Neural cell (in vitro differentiated cells): ENCODE measurements around the gene PEAK1. TPM values are rescaled to one million over a fixed set of nuclear protein-coding genes. Genes with fewer than 3 reads are reported as not detected.

ENCODE experiments used
- H2AFZ ChIP-seq: fragments of 200-600, 300-800 bp; sonication (generic), shearing (Covaris generic); 2 replicates; pipeline ENCODE4 v1.6.0; 2014; ENCODE audit warnings: low read depth, mild to moderate bottlenecking, antibody characterized with exemption, low read length, moderate library complexity
- H3F3A ChIP-seq: fragments of 200-600 bp; shearing (Covaris generic); 2 replicates; pipeline ENCODE4 v1.6.1; 2016; ENCODE audit warnings: mild to moderate bottlenecking, moderate library complexity, mixed read lengths, antibody characterized with exemption, low read length; ENCODE audit not compliant: insufficient read depth, poor library complexity, severe bottlenecking
- H3K27ac ChIP-seq: fragments of 200-600, 300-800 bp; sonication (generic), shearing (Covaris generic); 2 replicates; pipeline ENCODE4 v1.5.1; 2014; ENCODE audit warnings: mild to moderate bottlenecking, low read length, moderate library complexity
- H3K27me3 ChIP-seq: fragments of 300-800, 200-600 bp; sonication (generic), shearing (Covaris generic); 2 replicates; pipeline ENCODE4 v1.6.0; 2014; ENCODE audit warnings: mild to moderate bottlenecking, low read depth, low read length, moderate library complexity; ENCODE audit not compliant: insufficient read depth
- H3K36me3 ChIP-seq: fragments of 300-800, 200-600 bp; sonication (generic), shearing (Covaris generic); 2 replicates; pipeline ENCODE4 v1.5.1; 2014; ENCODE audit warnings: mild to moderate bottlenecking, antibody characterized with exemption, low read length, moderate library complexity; ENCODE audit not compliant: insufficient read depth
- H3K4me2 ChIP-seq: fragments of 300-800, 200-600 bp; sonication (generic), shearing (Covaris generic); 2 replicates; pipeline ENCODE4 v1.6.0; 2014; ENCODE audit warnings: mild to moderate bottlenecking, low read length
- H3K4me3 ChIP-seq: fragments of 300-800, 200-600 bp; sonication (generic), shearing (Covaris generic); 2 replicates; pipeline ENCODE4 v1.5.1; 2014; ENCODE audit warnings: mild to moderate bottlenecking, low read length, moderate library complexity
- H3K79me2 ChIP-seq: fragments of 200-600 bp; shearing (Covaris generic); replicated peaks from 2 replicates; pipeline ENCODE4 v1.6.0; 2014; ENCODE audit warnings: mild to moderate bottlenecking, low read length, moderate library complexity; ENCODE audit not compliant: insufficient read depth
- H3K9ac ChIP-seq: fragments of 300-800, 200-600 bp; sonication (generic), shearing (Covaris generic); 2 replicates; pipeline ENCODE4 v1.6.1; 2016; ENCODE audit warnings: mild to moderate bottlenecking, low read length, mixed read lengths
- H3K9me2 ChIP-seq: fragments of 200-600 bp; shearing (Covaris generic); 2 replicates; pipeline ENCODE4 v1.6.1; 2016; ENCODE audit warnings: mild to moderate bottlenecking, low read length, mixed read lengths; ENCODE audit not compliant: insufficient read depth
- H3K9me3 ChIP-seq: fragments of 200-600, 300-800 bp; sonication (generic), shearing (Covaris generic); 2 replicates; pipeline ENCODE4 v1.6.1; 2016; ENCODE audit warnings: mild to moderate bottlenecking, mixed run types, low read length, moderate library complexity, mixed read lengths
- H4K20me1 ChIP-seq: fragments of 200-600 bp; shearing (Covaris generic); 2 replicates; pipeline ENCODE4 v1.6.1; 2016; ENCODE audit warnings: mild to moderate bottlenecking, mixed run types; ENCODE audit not compliant: insufficient read depth
- EP300 ChIP-seq: fragments of 450-650 bp; conservative IDR thresholded peaks from 2 replicates; pipeline ENCODE4 v1.6.1; 2014; ENCODE audit warnings: antibody characterized with exemption, mild to moderate bottlenecking, moderate library complexity; ENCODE audit not compliant: poor library complexity, severe bottlenecking
- EZH2 ChIP-seq: fragments of 200-600, 300-800 bp; shearing (Covaris generic), sonication (generic); IDR thresholded peaks from 2 replicates; pipeline ENCODE4 v1.6.1; 2014; ENCODE audit warnings: antibody characterized with exemption, low read length, borderline replicate concordance, mild to moderate bottlenecking; ENCODE audit not compliant: insufficient read depth, poor library complexity, severe bottlenecking
- MXI1 ChIP-seq: fragments of 450-650 bp; conservative IDR thresholded peaks from 2 replicates; pipeline ENCODE4 v1.6.1; 2014; ENCODE audit warnings: antibody characterized with exemption, mild to moderate bottlenecking; ENCODE audit not compliant: poor library complexity, severe bottlenecking
- POLR2AphosphoS5 ChIP-seq: IDR thresholded peaks from 2 replicates; pipeline ENCODE4 v1.6.1; 2012
- RAD21 ChIP-seq: fragments of 450-650 bp; conservative IDR thresholded peaks from 2 replicates; pipeline ENCODE4 v1.6.1; 2014; ENCODE audit warnings: antibody characterized with exemption, mild to moderate bottlenecking, moderate library complexity
- REST ChIP-seq: IDR thresholded peaks from 2 replicates; pipeline ENCODE4 v1.6.1; 2012; ENCODE audit warnings: borderline replicate concordance
- SMC3 ChIP-seq: fragments of 450-650 bp; conservative IDR thresholded peaks from 2 replicates; pipeline ENCODE4 v1.6.1; 2014; ENCODE audit warnings: antibody characterized with exemption, mild to moderate bottlenecking, moderate library complexity; ENCODE audit not compliant: poor library complexity
- TAF1 ChIP-seq: IDR thresholded peaks from 2 replicates; pipeline ENCODE4 v1.6.1; 2012; ENCODE audit warnings: low read depth
- polyA plus RNA-seq: library from polyadenylated mRNA; depleted of rRNA; stranded (reverse); fragments of >200 nt; gene quantifications from 2 replicates; pipeline ENCODE4 v1.2.3, GENCODE V29; 2014
- TF ChIP-seq, protein P1 (sequence below): fragments of 450-650 bp; IDR thresholded peaks from 2 replicates; pipeline ENCODE4 v1.5.1; 2014; ENCODE audit warnings: antibody characterized with exemption, mild to moderate bottlenecking, moderate library complexity; ENCODE audit not compliant: poor library complexity, severe bottlenecking

PEAK1 gene
- polyA plus RNA-seq, 1 donor from 2014 or later = 5.8 TPM

GRCh38 chr15:77255385-77255784, 164.5 kb downstream of the PEAK1 start:
- no peaks in the 10 kb centered on the region for H3F3A ChIP-seq
- no peaks in the 10 kb centered on the region for H3K9me3 ChIP-seq
- H2AFZ ChIP-seq = no peak overlapping the region
- H3K27me3 ChIP-seq = no peaks in the 10 kb centered on the region
- H3K9ac ChIP-seq = no peak overlapping the region
- no peak for TF ChIP-seq EZH2
- no peak for TF ChIP-seq TAF1
- no peak overlapping the region for H3K27ac ChIP-seq
- no peaks in the 10 kb centered on the region for H4K20me1 ChIP-seq
- H3K36me3 ChIP-seq = no peaks in the 10 kb centered on the region
- H3K79me2 ChIP-seq = no peaks in the 10 kb centered on the region
- H3K4me2 ChIP-seq = no peak overlapping the region
- no peak overlapping the region for H3K4me3 ChIP-seq
- no peaks in the 10 kb centered on the region for H3K9me2 ChIP-seq

GRCh38 chr15:77251662-77252061, 168.2 kb downstream of the PEAK1 start:
- H3K79me2 ChIP-seq = no peaks in the 10 kb centered on the region
- H3K4me2 ChIP-seq = peak overlapping the region; percentile 10
- H3K4me3 ChIP-seq = peak overlapping the region; percentile 30
- no peaks in the 10 kb centered on the region for H3K9me3 ChIP-seq
- no peaks in the 10 kb centered on the region for H3K27me3 ChIP-seq
- H2AFZ ChIP-seq = no peak overlapping the region
- H4K20me1 ChIP-seq = no peaks in the 10 kb centered on the region
- H3K36me3 ChIP-seq = no peaks in the 10 kb centered on the region
- peak overlapping the region; percentile 2 for H3K9ac ChIP-seq
- H3K9me2 ChIP-seq = no peaks in the 10 kb centered on the region
- TF ChIP-seq EP300 (peak; percentile 63), REST (no peak), MXI1 (peak; percentile 26), RAD21 (no peak), EZH2 (no peak)
- H3F3A ChIP-seq = no peaks in the 10 kb centered on the region
- peak overlapping the region; percentile 58 for H3K27ac ChIP-seq

DNA sequence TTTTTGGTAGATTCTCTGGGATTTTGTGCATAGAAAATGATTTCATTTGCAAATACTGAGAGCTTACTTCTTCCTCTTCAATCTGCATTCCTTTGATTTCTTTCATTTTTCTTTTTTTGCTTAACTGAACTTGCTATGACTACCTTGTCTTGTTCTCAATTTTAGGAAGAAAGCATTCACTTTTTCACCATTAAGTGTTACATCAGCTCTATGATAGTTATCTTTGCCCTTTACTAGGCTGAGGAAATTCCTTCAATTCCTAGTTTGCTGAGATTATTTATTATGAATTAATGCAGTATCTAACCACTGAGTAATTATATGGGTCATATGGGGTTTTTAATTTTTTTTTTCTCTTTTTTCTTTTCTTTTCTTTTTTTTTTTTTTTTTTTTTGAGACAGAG, 172.8 kb downstream of the PEAK1 start:
- no peaks in the 10 kb centered on the region for H4K20me1 ChIP-seq
- TF ChIP-seq SMC3 = no peak
- TF ChIP-seq EP300 = no peak
- TF ChIP-seq, protein P1, sequence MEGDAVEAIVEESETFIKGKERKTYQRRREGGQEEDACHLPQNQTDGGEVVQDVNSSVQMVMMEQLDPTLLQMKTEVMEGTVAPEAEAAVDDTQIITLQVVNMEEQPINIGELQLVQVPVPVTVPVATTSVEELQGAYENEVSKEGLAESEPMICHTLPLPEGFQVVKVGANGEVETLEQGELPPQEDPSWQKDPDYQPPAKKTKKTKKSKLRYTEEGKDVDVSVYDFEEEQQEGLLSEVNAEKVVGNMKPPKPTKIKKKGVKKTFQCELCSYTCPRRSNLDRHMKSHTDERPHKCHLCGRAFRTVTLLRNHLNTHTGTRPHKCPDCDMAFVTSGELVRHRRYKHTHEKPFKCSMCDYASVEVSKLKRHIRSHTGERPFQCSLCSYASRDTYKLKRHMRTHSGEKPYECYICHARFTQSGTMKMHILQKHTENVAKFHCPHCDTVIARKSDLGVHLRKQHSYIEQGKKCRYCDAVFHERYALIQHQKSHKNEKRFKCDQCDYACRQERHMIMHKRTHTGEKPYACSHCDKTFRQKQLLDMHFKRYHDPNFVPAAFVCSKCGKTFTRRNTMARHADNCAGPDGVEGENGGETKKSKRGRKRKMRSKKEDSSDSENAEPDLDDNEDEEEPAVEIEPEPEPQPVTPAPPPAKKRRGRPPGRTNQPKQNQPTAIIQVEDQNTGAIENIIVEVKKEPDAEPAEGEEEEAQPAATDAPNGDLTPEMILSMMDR = no peak
- no peak for TF ChIP-seq EZH2
- TF ChIP-seq MXI1 = no peak
- TF ChIP-seq RAD21 = no peak
- TF ChIP-seq REST = no peak
- TF ChIP-seq POLR2AphosphoS5 = no peak
- TF ChIP-seq TAF1 = no peak
- no peaks in the 10 kb centered on the region for H3K27me3 ChIP-seq
- H3K4me3 ChIP-seq = no peak overlapping the region
- H2AFZ ChIP-seq = no peak overlapping the region
- no peaks in the 10 kb centered on the region for H3F3A ChIP-seq
- H3K9me2 ChIP-seq = no peaks in the 10 kb centered on the region
- no peak overlapping the region for H3K27ac ChIP-seq
- H3K9me3 ChIP-seq = no peaks in the 10 kb centered on the region
- no peak overlapping the region for H3K9ac ChIP-seq
- H3K36me3 ChIP-seq = no peaks in the 10 kb centered on the region
- no peaks in the 10 kb centered on the region for H3K79me2 ChIP-seq
- no peak overlapping the region for H3K4me2 ChIP-seq
